WTC11 (cell line): Measurements from ENCODE around the gene SENP3. TPM values are rescaled to one million over a fixed set of nuclear protein-coding genes. Genes with fewer than 3 reads are reported as not detected.

ENCODE experiments used
- ATAC-seq: fragments of 200-7000 bp; cut with Tn5 transposase; 2 replicates; pipeline ENCODE4 v1.10.0; 2021; ENCODE audit warnings: mild to moderate bottlenecking, moderate library complexity
- CTCF ChIA-PET: fragments of 300-600 bp; sonication (Branson Sonifier 250); formaldehyde crosslinking; loops from one replicate; lab custom pipeline; 2021; ENCODE audit warnings: antibody characterized with exemption; lab: Charles Lee
- POLR2A ChIA-PET: fragments of 350-600 bp; sonication (Branson Sonifier 250); formaldehyde crosslinking; loops from one replicate; lab custom pipeline; 2021; ENCODE audit warnings: antibody characterized with exemption; lab: Charles Lee
- DNase-seq: peaks from one replicate; pipeline ENCODE4 v3.0.0; 2021; ENCODE audit warnings: low spot score
- H3K27ac Mint-ChIP-seq: 2 replicates; pipeline ENCODE4 v1.8.0; 2021; ENCODE audit warnings: mixed read lengths
- H3K27me3 Mint-ChIP-seq: 2 replicates; pipeline ENCODE4 v1.8.0; 2021; ENCODE audit warnings: low read depth, mild to moderate bottlenecking, moderate library complexity, mixed read lengths
- H3K36me3 Mint-ChIP-seq: 2 replicates; pipeline ENCODE4 v1.8.0; 2021; ENCODE audit warnings: mixed read lengths
- H3K4me1 Mint-ChIP-seq: 2 replicates; pipeline ENCODE4 v1.8.0; 2022; ENCODE audit warnings: mixed read lengths
- H3K4me3 Mint-ChIP-seq: 2 replicates; pipeline ENCODE4 v1.8.0; 2021; ENCODE audit warnings: mild to moderate bottlenecking, moderate library complexity, mixed read lengths
- H3K9me3 Mint-ChIP-seq: 2 replicates; pipeline ENCODE4 v1.8.0; 2021; ENCODE audit warnings: mixed read lengths
- ATF1 ChIP-seq: sonication (generic); formaldehyde crosslinking; IDR thresholded peaks from 2 replicates; pipeline ENCODE4 v1.8.1; 2023; ENCODE audit warnings: mild to moderate bottlenecking, moderate library complexity, missing genetic modification reagents
- CBFB ChIP-seq: sonication (generic); formaldehyde crosslinking; IDR thresholded peaks from 2 replicates; pipeline ENCODE4 v1.8.1; 2022; ENCODE audit warnings: mild to moderate bottlenecking, low read depth, missing genetic modification reagents
- CREB1 ChIP-seq: sonication (generic); formaldehyde crosslinking; IDR thresholded peaks from 2 replicates; pipeline ENCODE4 v1.8.0; 2023; ENCODE audit warnings: mild to moderate bottlenecking, missing genetic modification reagents
- ETV6 ChIP-seq: sonication (generic); formaldehyde crosslinking; IDR thresholded peaks from 2 replicates; pipeline ENCODE4 v1.8.1; 2022; ENCODE audit warnings: mild to moderate bottlenecking, missing genetic modification reagents
- IRF2 ChIP-seq: sonication (generic); formaldehyde crosslinking; IDR thresholded peaks from 2 replicates; pipeline ENCODE4 v1.8.0; 2022; ENCODE audit warnings: low read depth, missing genetic modification reagents, borderline replicate concordance
- JAZF1 ChIP-seq: fragments of 250-450 bp; sonication (Bioruptor Pico); IDR thresholded peaks from 2 replicates; pipeline ENCODE4 v1.9.0; 2021; ENCODE audit warnings: moderate library complexity, mild to moderate bottlenecking, inconsistent platforms
- KAT7 ChIP-seq: sonication (generic); formaldehyde crosslinking; IDR thresholded peaks from 2 replicates; pipeline ENCODE4 v1.8.1; 2023; ENCODE audit warnings: missing genetic modification reagents, mild to moderate bottlenecking, borderline replicate concordance
- NFATC4 ChIP-seq: fragments of 250-450 bp; sonication (Bioruptor Pico); IDR thresholded peaks from 2 replicates; pipeline ENCODE4 v1.9.0; 2021; ENCODE audit warnings: mild to moderate bottlenecking
- NR1H2 ChIP-seq: sonication (generic); formaldehyde crosslinking; IDR thresholded peaks from 2 replicates; pipeline ENCODE4 v1.9.0; 2021; ENCODE audit warnings: mild to moderate bottlenecking, moderate library complexity, missing genetic modification reagents
- RELA ChIP-seq: sonication (generic); formaldehyde crosslinking; IDR thresholded peaks from 2 replicates; pipeline ENCODE4 v1.8.1; 2022; ENCODE audit warnings: missing genetic modification reagents, mild to moderate bottlenecking, borderline replicate concordance
- SOX15 ChIP-seq: fragments of 250-450 bp; sonication (Bioruptor Pico); IDR thresholded peaks from 2 replicates; pipeline ENCODE4 v1.9.0; 2021; ENCODE audit warnings: mild to moderate bottlenecking
- SP1 ChIP-seq: sonication (generic); formaldehyde crosslinking; conservative IDR thresholded peaks from 2 replicates; pipeline ENCODE4 v1.8.1; 2022; ENCODE audit warnings: missing genetic modification reagents
- TEAD1 ChIP-seq: sonication (generic); formaldehyde crosslinking; IDR thresholded peaks from 2 replicates; pipeline ENCODE4 v1.8.0; 2022; ENCODE audit warnings: mild to moderate bottlenecking, missing genetic modification reagents
- TP53 ChIP-seq: sonication (generic); formaldehyde crosslinking; IDR thresholded peaks from 2 replicates; pipeline ENCODE4 v1.8.1; 2023; ENCODE audit warnings: mild to moderate bottlenecking, missing genetic modification reagents
- ZBTB21 ChIP-seq: sonication (generic); formaldehyde crosslinking; IDR thresholded peaks from 2 replicates; pipeline ENCODE4 v1.8.1; 2023; ENCODE audit warnings: mild to moderate bottlenecking, missing genetic modification reagents, borderline replicate concordance
- ZNF219 ChIP-seq: sonication (generic); formaldehyde crosslinking; IDR thresholded peaks from 2 replicates; pipeline ENCODE4 v1.8.0; 2023; ENCODE audit warnings: missing genetic modification reagents, mild to moderate bottlenecking, borderline replicate concordance
- total RNA-seq: library from RNA; stranded (reverse); gene quantifications from 3 replicates; pipeline ENCODE4 v1.2.3, GENCODE V29; 2021
- TF ChIP-seq, protein P1 (sequence below): fragments of 250-450 bp; sonication (Bioruptor Pico); conservative IDR thresholded peaks from 2 replicates; pipeline ENCODE4 v1.9.0; 2021; ENCODE audit warnings: mild to moderate bottlenecking
- TF ChIP-seq, protein P2 (sequence below): sonication (generic); formaldehyde crosslinking; IDR thresholded peaks from 2 replicates; pipeline ENCODE4 v1.8.0; 2023; ENCODE audit warnings: mild to moderate bottlenecking, missing genetic modification reagents
- TF ChIP-seq, protein P3 (sequence below): fragments of 250-450 bp; sonication (Bioruptor Pico); IDR thresholded peaks from 2 replicates; pipeline ENCODE4 v1.9.0; 2021; ENCODE audit warnings: mild to moderate bottlenecking
- TF ChIP-seq, protein P4 (sequence below): sonication (generic); formaldehyde crosslinking; IDR thresholded peaks from 2 replicates; pipeline ENCODE4 v1.8.1; 2023; ENCODE audit warnings: mild to moderate bottlenecking, moderate library complexity, missing genetic modification reagents

The SENP3 gene
- total RNA-seq, 1 experiment from 2014 or later: 85.4 TPM

DNA sequence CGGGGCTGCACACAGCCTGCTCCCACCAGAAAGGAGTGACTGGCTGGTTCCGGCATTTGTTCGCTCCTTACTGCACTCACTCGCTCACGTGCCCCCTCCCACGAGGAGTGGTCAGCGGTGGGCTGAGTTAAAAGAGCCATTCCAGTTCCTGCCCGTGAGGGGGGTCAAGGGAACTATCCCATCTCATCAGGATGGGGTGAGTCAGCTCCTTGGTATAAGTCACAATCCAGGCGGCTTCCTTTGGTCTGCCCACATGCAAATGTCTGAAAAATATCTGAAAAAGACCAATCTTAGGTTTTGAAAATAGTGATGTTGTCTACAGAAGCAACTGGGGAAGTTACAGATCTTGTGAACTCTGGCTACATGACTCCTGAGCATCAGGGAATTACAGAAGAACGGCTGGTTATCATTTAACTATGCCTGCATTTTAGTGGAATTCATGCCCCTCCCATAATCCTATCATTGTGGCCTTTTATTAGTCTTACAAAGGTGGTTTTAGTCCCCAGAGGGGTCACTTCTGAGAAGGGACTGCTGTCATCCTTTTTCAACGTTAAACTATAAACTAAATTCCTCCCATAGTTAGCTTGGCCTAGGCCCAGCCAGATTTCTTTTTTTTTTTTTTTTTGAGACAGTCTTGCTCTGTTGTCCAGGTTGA lies 22.7 kb upstream of the SENP3 start:
- no peak for TF ChIP-seq IRF2 (CRISPR knock-in tag)
- no peak for TF ChIP-seq TEAD1 (CRISPR knock-in tag)
- TF ChIP-seq, protein P1, sequence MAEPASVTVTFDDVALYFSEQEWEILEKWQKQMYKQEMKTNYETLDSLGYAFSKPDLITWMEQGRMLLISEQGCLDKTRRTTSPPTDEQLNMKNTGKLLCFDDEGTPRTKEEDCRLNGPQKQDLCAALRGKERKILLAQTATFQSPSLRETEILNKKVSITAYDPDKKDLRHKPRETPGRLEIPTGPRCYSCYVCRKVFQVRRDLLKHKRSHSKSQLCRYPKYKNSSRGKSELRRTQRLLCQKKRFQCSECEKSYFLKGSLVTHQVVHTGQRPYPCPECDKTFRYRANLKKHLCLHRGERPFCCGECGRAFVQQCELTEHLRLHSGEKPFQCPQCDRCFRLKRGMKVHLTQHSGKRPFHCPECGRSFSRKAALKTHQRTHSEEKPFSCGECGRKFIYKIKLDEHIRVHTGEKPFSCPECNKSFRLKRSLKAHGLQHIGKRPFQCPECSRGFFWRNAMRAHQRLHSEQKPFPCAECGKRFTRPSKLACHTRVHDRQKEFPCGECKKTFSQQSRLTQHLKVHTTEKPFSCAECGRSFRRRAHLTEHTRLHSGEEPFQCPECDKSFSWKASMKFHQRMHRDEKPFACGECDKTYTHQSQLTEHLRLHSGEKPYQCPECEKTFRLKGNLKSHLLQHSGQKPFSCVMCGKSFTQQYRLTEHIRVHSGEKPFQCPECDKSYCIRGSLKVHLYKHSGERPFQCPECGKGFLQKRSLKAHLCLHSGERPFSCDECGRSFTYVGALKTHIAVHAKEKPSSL (CRISPR knock-in tag): no peak
- no peak for TF ChIP-seq ZNF219 (CRISPR knock-in tag)
- TF ChIP-seq SP1 (CRISPR knock-in tag): no peak
- TF ChIP-seq CREB1 (CRISPR knock-in tag): no peak
- TF ChIP-seq, protein P2, sequence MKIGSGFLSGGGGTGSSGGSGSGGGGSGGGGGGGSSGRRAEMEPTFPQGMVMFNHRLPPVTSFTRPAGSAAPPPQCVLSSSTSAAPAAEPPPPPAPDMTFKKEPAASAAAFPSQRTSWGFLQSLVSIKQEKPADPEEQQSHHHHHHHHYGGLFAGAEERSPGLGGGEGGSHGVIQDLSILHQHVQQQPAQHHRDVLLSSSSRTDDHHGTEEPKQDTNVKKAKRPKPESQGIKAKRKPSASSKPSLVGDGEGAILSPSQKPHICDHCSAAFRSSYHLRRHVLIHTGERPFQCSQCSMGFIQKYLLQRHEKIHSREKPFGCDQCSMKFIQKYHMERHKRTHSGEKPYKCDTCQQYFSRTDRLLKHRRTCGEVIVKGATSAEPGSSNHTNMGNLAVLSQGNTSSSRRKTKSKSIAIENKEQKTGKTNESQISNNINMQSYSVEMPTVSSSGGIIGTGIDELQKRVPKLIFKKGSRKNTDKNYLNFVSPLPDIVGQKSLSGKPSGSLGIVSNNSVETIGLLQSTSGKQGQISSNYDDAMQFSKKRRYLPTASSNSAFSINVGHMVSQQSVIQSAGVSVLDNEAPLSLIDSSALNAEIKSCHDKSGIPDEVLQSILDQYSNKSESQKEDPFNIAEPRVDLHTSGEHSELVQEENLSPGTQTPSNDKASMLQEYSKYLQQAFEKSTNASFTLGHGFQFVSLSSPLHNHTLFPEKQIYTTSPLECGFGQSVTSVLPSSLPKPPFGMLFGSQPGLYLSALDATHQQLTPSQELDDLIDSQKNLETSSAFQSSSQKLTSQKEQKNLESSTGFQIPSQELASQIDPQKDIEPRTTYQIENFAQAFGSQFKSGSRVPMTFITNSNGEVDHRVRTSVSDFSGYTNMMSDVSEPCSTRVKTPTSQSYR (CRISPR knock-in tag): no peak
- no peak for TF ChIP-seq ZBTB21
- TF ChIP-seq, protein P3, sequence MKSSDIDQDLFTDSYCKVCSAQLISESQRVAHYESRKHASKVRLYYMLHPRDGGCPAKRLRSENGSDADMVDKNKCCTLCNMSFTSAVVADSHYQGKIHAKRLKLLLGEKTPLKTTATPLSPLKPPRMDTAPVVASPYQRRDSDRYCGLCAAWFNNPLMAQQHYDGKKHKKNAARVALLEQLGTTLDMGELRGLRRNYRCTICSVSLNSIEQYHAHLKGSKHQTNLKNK (CRISPR knock-in tag): no peak
- no peak for TF ChIP-seq ATF1 (CRISPR knock-in tag)
- TF ChIP-seq, protein P4, sequence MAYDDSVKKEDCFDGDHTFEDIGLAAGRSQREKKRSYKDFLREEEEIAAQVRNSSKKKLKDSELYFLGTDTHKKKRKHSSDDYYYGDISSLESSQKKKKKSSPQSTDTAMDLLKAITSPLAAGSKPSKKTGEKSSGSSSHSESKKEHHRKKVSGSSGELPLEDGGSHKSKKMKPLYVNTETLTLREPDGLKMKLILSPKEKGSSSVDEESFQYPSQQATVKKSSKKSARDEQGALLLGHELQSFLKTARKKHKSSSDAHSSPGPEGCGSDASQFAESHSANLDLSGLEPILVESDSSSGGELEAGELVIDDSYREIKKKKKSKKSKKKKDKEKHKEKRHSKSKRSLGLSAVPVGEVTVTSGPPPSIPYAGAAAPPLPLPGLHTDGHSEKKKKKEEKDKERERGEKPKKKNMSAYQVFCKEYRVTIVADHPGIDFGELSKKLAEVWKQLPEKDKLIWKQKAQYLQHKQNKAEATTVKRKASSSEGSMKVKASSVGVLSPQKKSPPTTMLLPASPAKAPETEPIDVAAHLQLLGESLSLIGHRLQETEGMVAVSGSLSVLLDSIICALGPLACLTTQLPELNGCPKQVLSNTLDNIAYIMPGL (CRISPR knock-in tag): no peak
- TF ChIP-seq SOX15: no peak
- no peak for TF ChIP-seq NR1H2 (CRISPR knock-in tag)
- TF ChIP-seq KAT7 (CRISPR knock-in tag): no peak
- no peak for TF ChIP-seq TP53 (CRISPR knock-in tag)
- no peak for TF ChIP-seq RELA (CRISPR knock-in tag)
- no peak for TF ChIP-seq ETV6 (CRISPR knock-in tag)
- no peak for TF ChIP-seq CBFB (CRISPR knock-in tag)
- TF ChIP-seq JAZF1 (CRISPR knock-in tag): no peak
- TF ChIP-seq NFATC4 (CRISPR knock-in tag): no peak
- peaks cover 40% of the 10 kb centered on the region for H3K27me3 Mint-ChIP-seq
- H3K9me3 Mint-ChIP-seq: peaks cover 21% of the 10 kb centered on the region
- no peaks in the 10 kb centered on the region for H3K4me1 Mint-ChIP-seq
- H3K27ac Mint-ChIP-seq: no peak overlapping the region
- ATAC-seq (no peak), DNase-seq (no peak)
- H3K4me3 Mint-ChIP-seq: no peak overlapping the region
- CTCF ChIA-PET: interaction anchor here (0.7 to 1.6 kb wide), 3 partner anchors 16 to 22 kb away, joined by 3 to 4 read pairs (median 4); no protein-coding TSS in a partner anchor
- H3K36me3 Mint-ChIP-seq: no peaks in the 10 kb centered on the region
- POLR2A ChIA-PET: no interaction called here
